ENCODE measurements around the gene ATP11A. TPM values are rescaled to one million over a fixed set of nuclear protein-coding genes. Genes with fewer than 3 reads are reported as not detected.

The ATP11A gene
- total RNA-seq, 1 experiment from 2014 or later, result 8.7 TPM

- Histone ChIP-seq H3K9me3 (ENCODE audit: low read length) (no peaks in the 10 kb centered on the region), H3K27ac (ENCODE audit: low read length) (no peak overlapping the region), H3F3A (ENCODE audit: low read length, unreplicated experiment) (no peaks in the 10 kb centered on the region), H3K4me2 (ENCODE audit: low read length) (no peak overlapping the region), H4K20me1 (ENCODE audit: low read length) (no peaks in the 10 kb centered on the region), H3K4me1 (ENCODE audit: insufficient read depth, low read length) (peaks cover 7% of the 10 kb centered on the region; the same call in 1 of the 2 replicates), H3K9ac (ENCODE audit: low read length) (no peak overlapping the region), H3K4me3 (ENCODE audit: low read length) (no peak overlapping the region), H3K27me3 (ENCODE audit: low read length) (no peaks in the 10 kb centered on the region), H2AFZ (ENCODE audit: low read length) (no peak overlapping the region), H3K9me2 (replicated peaks; ENCODE audit: low read length) (no peaks in the 10 kb centered on the region), H3K36me3 (ENCODE audit: low read depth, low read length) (no peaks in the 10 kb centered on the region), H3K79me2 (ENCODE audit: low read length) (no peaks in the 10 kb centered on the region)
- POLR2A ChIA-PET (ENCODE audit: unreplicated experiment), result no interaction called here
- no peak for TF ChIP-seq EZH2 (IDR thresholded peaks at IDR 0.05; ENCODE audit: low read length, unreplicated experiment)
- peak; percentile 80 for TF ChIP-seq CTCF (conservative IDR thresholded peaks at IDR 0.05; ENCODE audit: low read depth, low read length)
- peak; percentile 96 for ATAC-seq
- peak; percentile 74 for DNase-seq
- BruUV-seq (replicated peaks), result no TSS peak
- CTCF ChIA-PET, result interaction anchor here (0.6 to 1.0 kb wide), 2 partner anchors 163 to 212 kb away, joined by 3 to 10 read pairs; no protein-coding TSS in a partner anchor
- intact Hi-C loops (cut with micrococcal nuclease), result loop anchor here (2.0 kb wide), 1 partner anchor 257 kb away; no protein-coding TSS in a partner anchor
Observed at GRCh38 chr13:112873851-112874750, 184.3 kb downstream of the ATP11A start.

GRCh38 chr13:112874751-112875300, 185.0 kb downstream of the ATP11A start:
- no peak overlapping the region for H3K9ac ChIP-seq (ENCODE audit: low read length)
- H3F3A ChIP-seq (ENCODE audit: low read length, unreplicated experiment), result no peaks in the 10 kb centered on the region
- no peak overlapping the region for H3K4me2 ChIP-seq (ENCODE audit: low read length)
- intact Hi-C loops (cut with micrococcal nuclease), result loop anchor here (2.0 kb wide), 1 partner anchor 258 kb away; no protein-coding TSS in a partner anchor
- ATAC-seq (no peak), DNase-seq (no peak)
- no peaks in the 10 kb centered on the region for H3K9me3 ChIP-seq (ENCODE audit: low read length)
- H4K20me1 ChIP-seq (ENCODE audit: low read length), result no peaks in the 10 kb centered on the region
- H3K9me2 ChIP-seq (replicated peaks; ENCODE audit: low read length), result no peaks in the 10 kb centered on the region
- POLR2A ChIA-PET (ENCODE audit: unreplicated experiment), result no interaction called here
- H3K79me2 ChIP-seq (ENCODE audit: low read length), result no peaks in the 10 kb centered on the region
- no peak overlapping the region for H3K27ac ChIP-seq (ENCODE audit: low read length)
- no peak overlapping the region for H2AFZ ChIP-seq (ENCODE audit: low read length)
- peaks cover 7% of the 10 kb centered on the region; the same call in 1 of the 2 replicates for H3K4me1 ChIP-seq (ENCODE audit: insufficient read depth, low read length)
- CTCF ChIA-PET, result interaction anchor here (0.6 to 1.0 kb wide), 2 partner anchors 163 to 213 kb away, joined by 3 to 10 read pairs; no protein-coding TSS in a partner anchor
- TF ChIP-seq CTCF (conservative IDR thresholded peaks at IDR 0.05; ENCODE audit: low read depth, low read length) (no peak; the same call in 1 of the 2 replicates), EZH2 (IDR thresholded peaks at IDR 0.05; ENCODE audit: low read length, unreplicated experiment) (no peak), EZH2phosphoT487 (IDR thresholded peaks at IDR 0.05; ENCODE audit: borderline replicate concordance, low read length) (no peak)
- BruUV-seq (replicated peaks), result no TSS peak
- no peak overlapping the region for H3K4me3 ChIP-seq (ENCODE audit: low read length)
- no peaks in the 10 kb centered on the region for H3K27me3 ChIP-seq (ENCODE audit: low read length)
- H3K36me3 ChIP-seq (ENCODE audit: low read depth, low read length), result no peaks in the 10 kb centered on the region
